Adipocyte (in vitro differentiated cells): ENCODE measurements around the gene CCNJL.

Experiments
- DNase-seq: peaks from one replicate; pipeline ENCODE4 v3.0.0-alpha.2; 2015; ENCODE audit warnings: low read depth
- H3K27me3 ChIP-seq: replicated peaks from 2 replicates; pipeline ENCODE4 v1.7.0; 2013; ENCODE audit warnings: mild to moderate bottlenecking, low read length, moderate library complexity; ENCODE audit not compliant: control insufficient read depth, insufficient read depth
- H3K36me3 ChIP-seq: 2 replicates; pipeline ENCODE4 v1.7.0; 2013; ENCODE audit warnings: low read length, mild to moderate bottlenecking, moderate library complexity; ENCODE audit not compliant: control insufficient read depth, insufficient read depth, severe bottlenecking
- H3K4me1 ChIP-seq: 2 replicates; pipeline ENCODE4 v1.7.0; 2013; ENCODE audit warnings: mild to moderate bottlenecking, low read length, moderate library complexity; ENCODE audit not compliant: control insufficient read depth, insufficient read depth
- H3K4me3 ChIP-seq: 2 replicates; pipeline ENCODE4 v1.7.0; 2013; ENCODE audit warnings: mild to moderate bottlenecking, low read length, moderate library complexity
- H3K9ac ChIP-seq: 2 replicates; pipeline ENCODE4 v1.7.0; 2013; ENCODE audit warnings: mild to moderate bottlenecking, low read length, moderate library complexity
- H3K9me3 ChIP-seq: 2 replicates; pipeline ENCODE4 v1.7.0; 2013; ENCODE audit warnings: mild to moderate bottlenecking, low read length, moderate library complexity; ENCODE audit not compliant: control insufficient read depth

Gene CCNJL, protein sequence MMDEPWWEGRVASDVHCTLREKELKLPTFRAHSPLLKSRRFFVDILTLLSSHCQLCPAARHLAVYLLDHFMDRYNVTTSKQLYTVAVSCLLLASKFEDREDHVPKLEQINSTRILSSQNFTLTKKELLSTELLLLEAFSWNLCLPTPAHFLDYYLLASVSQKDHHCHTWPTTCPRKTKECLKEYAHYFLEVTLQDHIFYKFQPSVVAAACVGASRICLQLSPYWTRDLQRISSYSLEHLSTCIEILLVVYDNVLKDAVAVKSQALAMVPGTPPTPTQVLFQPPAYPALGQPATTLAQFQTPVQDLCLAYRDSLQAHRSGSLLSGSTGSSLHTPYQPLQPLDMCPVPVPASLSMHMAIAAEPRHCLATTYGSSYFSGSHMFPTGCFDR

DNA sequence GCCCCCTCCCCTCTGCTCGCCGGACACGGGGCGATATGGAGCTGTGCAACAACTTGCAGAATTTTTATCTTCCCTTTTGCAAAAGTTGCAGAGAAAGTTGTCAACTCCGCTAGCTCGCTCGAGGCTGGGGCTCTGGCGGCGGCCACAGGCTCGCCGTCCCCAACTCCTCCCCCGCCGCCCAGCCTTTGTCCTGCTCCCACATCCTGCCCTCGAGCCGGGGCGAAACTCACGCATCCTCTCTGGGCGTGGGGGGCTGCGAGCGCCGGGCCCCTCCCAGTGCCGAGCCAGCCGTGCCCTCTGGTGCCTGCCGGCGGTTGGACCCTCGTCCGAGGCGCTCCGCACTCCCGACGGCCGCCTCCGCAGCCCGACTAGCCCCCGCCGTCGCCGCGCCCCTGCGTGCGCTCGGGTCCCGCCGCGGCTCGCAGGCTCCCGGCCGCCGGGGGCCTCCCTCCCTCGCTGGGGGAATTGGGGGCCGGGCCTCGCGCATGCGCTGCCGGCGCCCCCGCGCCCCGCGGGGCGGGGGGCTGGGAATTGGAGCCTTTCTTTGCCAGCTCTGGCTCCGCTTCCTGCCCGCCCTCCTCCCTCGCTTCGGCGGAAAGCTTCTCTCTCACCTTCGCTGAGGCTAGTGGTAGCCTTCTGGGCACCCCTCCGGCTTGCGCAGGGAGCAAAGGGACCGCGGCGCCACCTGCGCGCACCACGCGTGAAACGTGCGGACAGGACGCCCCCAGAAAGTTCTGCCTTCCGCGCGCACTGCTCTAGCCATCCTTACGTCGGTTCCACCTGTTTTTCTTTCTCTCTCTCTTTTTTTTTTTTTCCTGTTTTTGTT lies at the start of gene CCNJL:
Gene CCNJL, minus strand, starts transcription at position 431 of the 826 bp plus-strand sequence. CDS start 641 bp downstream, outside the sequence.
- Histone ChIP-seq H3K9ac (no peak within 1 kb of the TSS), H3K36me3 (no peaks in the 10 kb centered on the region), H3K4me3 (peak within 1 kb of the TSS; percentile 52), H3K4me1 (peaks cover 3% of the 10 kb centered on the region), H3K27me3 (peaks cover 60% of the 10 kb centered on the region), H3K9me3 (no peaks in the 10 kb centered on the region)
- DNase-seq = peak; percentile 87

DNA sequence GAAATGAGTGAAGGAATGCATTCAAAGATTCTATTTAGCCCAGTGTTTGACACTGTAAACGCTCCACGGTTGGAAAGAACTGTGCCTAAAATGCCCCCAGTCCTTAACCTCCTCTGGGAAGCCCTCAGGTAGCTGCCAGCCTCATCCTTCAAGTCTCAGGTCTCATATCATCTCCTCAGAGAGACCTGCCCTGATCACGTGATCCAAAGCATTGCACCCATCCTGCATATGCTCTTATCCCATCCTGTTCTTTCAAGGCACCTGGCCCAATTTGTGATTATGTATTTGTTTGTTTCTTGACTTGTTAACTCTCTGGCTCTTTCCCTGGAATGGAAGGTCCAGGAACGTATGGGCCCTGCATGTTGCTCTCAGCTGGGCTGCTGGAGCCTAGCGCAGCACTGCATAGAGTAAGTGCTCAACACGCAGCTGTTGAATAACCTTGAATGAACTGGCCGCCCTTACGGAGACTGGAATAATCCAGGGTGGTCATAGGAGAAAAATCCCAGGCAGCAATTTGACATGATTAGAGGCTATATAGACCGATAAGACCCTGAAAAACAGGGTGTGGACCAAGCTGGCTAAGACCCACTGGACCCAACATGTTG lies 49.4 kb upstream of the CCNJL start:
- DNase-seq = no peak
- H3K4me3 ChIP-seq = no peak overlapping the region
- H3K27me3 ChIP-seq = peaks cover 4% of the 10 kb centered on the region
- H3K9ac ChIP-seq = no peak overlapping the region
- H3K4me1 ChIP-seq = peaks cover 26% of the 10 kb centered on the region
- no peaks in the 10 kb centered on the region for H3K9me3 ChIP-seq
- no peaks in the 10 kb centered on the region for H3K36me3 ChIP-seq

DNA sequence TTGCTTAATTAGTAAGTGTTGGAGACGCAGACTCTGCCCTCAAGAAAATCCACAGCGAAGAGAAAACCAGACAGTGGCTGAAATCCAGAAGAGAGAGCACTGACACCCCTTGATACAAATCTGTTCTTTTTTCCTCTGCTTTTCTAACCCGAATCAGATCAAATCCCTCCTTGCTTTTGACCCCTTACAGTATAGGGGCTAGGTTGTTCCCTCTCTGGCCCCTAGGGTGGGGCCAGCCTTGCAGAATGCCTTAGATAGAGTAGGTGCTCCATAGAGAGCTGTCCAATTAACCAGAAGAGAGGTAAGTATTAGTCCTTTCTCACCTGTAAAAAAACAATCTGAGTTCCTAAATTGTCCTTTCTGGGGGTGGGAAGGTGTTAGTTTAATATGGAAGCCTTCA lies 47.9 kb upstream of the CCNJL start:
- no peak overlapping the region for H3K4me3 ChIP-seq

DNA sequence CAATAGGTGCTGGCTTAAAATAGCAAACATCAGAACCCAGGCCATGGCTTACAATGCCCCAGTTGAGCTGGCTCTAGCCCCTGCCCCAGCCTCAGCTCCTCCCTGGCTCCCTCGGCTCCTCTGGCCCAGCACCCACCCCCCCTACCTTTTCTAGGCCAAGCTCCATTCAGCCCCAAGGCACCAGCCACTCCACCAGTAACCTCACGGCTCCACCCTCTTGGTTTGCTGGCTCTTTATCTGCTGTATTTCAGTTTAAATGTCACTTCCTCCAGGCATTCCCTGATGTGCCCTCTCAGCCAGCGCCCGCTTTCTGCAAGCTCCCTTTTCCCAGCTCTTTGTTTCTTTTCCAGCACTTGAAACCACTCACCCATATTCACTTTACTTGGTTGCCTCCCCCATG lies 47.5 kb upstream of the CCNJL start:
- Histone ChIP-seq H3K4me1 (peaks cover 26% of the 10 kb centered on the region), H3K4me3 (no peak overlapping the region), H3K36me3 (no peaks in the 10 kb centered on the region), H3K9ac (no peak overlapping the region), H3K27me3 (peaks cover 4% of the 10 kb centered on the region), H3K9me3 (no peaks in the 10 kb centered on the region)
- DNase-seq = no peak

More for the DNA sequence above, 47.9 kb upstream of the CCNJL start:
- H3K27me3 ChIP-seq = peaks cover 4% of the 10 kb centered on the region
- H3K9ac ChIP-seq = no peak overlapping the region
- H3K36me3 ChIP-seq = no peaks in the 10 kb centered on the region
- H3K4me1 ChIP-seq = peaks cover 26% of the 10 kb centered on the region
- no peaks in the 10 kb centered on the region for H3K9me3 ChIP-seq
- no peak for DNase-seq

DNA sequence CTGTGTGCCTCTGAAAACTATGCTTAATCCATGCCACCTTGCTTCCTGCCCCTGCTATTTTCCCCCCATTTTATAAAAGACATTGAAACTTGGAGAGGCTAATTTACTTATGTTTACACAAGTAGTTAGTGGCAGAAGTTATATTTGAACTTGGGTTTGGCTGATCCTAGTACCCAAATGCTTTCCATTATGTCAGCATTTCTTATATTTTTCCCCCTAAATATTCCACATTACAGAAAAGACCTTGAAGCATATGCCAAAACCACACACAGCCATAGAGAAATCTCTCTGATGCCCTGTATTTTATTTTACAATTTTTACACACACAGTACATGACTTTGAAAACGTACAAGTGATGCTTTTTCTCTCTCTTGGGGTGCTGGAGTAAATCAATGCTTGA lies 46.9 kb upstream of the CCNJL start:
- no peaks in the 10 kb centered on the region for H3K36me3 ChIP-seq

DNA sequence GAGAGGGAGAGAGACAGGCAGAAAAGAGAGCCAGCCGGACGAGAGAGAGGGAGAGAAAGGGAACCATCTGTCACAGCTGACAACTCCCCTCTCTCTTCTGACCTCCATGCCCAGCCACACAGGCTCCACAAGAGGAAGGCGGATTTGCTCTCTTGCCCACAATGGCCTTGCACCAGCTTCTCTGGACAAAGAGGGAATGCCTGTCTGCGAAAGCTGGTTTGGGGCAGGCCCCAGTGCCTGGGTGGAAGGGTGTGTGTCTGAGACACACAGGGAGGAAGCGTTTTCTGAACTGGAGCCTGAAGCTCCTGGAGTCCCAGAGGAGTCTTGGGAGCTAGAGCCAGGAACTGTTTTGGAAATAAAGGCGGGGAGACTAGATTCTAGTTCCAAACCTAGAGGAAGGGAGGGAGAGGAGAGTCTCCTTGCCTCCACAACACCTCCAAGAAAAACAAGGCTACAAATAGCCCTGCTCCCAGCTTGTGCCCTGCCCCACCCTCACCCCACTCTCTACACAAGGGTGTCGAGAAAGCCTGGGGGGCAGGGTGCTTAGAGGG lies 45.6 kb upstream of the CCNJL start:
- H3K9me3 ChIP-seq = no peaks in the 10 kb centered on the region
- H3K4me1 ChIP-seq = peaks cover 17% of the 10 kb centered on the region
- peak overlapping the region; percentile 38 for H3K9ac ChIP-seq
- DNase-seq = no peak
- peaks cover 4% of the 10 kb centered on the region for H3K27me3 ChIP-seq
- H3K4me3 ChIP-seq = peak overlapping the region; percentile 18
- H3K36me3 ChIP-seq = no peaks in the 10 kb centered on the region

More for the DNA sequence above, 46.9 kb upstream of the CCNJL start:
- Histone ChIP-seq H3K4me3 (no peak overlapping the region), H3K9ac (no peak overlapping the region), H3K4me1 (peaks cover 26% of the 10 kb centered on the region), H3K9me3 (no peaks in the 10 kb centered on the region), H3K27me3 (peaks cover 4% of the 10 kb centered on the region)
- DNase-seq = no peak

DNA sequence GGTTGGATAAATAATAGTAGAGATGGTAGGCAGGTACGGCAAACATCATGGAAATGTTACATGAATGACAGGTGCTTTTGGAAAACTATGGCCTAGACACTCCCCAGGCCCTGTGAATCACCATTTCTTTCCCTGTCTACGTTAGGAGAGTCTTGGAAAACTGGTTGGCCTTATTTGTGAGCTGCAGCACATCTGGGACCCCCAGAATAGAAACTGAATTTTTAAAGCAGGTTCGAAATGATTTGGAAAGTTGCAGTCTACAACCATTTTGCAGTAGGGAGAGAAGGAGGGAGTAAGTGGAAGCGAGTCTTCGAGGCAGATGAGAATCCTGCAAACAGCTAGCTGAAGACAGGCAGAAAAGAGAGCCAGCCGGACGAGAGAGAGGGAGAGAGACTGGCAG lies 45.0 kb upstream of the CCNJL start:
- H3K4me1 ChIP-seq = peaks cover 14% of the 10 kb centered on the region
- H3K27me3 ChIP-seq = peaks cover 4% of the 10 kb centered on the region
- H3K36me3 ChIP-seq = no peaks in the 10 kb centered on the region
- DNase-seq = no peak
- no peaks in the 10 kb centered on the region for H3K9me3 ChIP-seq
- no peak overlapping the region for H3K9ac ChIP-seq
- H3K4me3 ChIP-seq = no peak overlapping the region

DNA sequence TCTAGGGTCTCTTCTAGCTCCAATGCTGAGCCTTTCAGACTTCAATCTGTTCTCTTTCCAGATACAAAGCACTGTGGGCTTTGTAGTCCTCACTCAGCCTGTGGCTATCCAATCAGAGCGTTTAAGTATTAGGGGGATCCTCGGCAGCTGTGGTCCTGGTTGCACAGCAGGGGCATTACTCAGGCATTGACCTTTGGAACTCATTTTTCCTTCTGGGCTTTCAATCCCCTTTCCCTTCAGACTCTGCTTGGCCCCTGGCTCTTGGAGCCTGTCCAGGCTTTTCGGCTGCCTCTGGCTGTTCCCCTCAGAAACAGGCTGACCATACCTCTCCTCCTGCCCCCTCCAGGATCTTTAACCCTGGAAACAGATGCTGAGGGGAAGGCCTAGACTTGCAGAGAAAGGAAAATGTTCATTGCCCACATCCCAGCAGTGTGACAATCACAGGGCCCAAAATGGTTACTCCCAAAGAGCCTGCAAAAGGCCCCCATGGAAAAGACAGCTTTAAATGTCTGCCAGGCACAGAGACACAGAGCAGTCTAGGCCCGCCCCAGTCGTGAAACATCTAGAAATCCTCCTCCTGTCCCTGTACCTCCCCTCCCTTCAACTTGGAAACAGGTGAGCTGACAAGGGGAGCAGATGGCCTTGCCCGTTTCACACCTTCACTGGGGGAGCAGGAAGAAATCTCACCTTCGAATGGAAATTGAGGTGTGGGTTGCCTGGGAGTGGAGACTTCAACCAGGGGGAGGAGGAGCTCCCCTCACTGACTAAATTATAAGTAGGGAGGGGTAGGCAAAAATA lies 44.4 kb upstream of the CCNJL start:
- Histone ChIP-seq H3K4me1 (peaks cover 12% of the 10 kb centered on the region), H3K36me3 (no peaks in the 10 kb centered on the region), H3K4me3 (no peak overlapping the region), H3K27me3 (peaks cover 4% of the 10 kb centered on the region), H3K9me3 (no peaks in the 10 kb centered on the region), H3K9ac (no peak overlapping the region)
- DNase-seq = no peak

DNA sequence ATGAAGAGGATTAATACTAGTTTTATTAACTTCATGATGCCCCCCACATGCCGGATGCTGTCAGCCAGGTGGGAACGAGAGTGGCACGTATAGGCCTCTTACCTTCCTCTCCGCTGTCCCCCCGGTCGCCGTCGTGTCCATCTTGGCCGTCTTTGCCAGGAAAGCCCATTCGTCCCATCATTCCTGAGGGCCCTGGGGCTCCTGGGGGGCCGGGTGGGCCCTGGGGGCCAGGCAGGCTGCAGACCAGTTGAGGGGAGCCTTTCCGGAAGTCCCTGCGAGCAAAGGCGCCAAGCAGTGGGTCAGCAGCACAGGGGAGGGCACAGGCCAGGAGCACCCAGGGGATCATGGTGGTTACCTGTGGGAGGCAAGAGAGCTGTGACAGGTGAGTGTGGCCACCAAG lies 42.3 kb upstream of the CCNJL start:
- H3K9me3 ChIP-seq = no peaks in the 10 kb centered on the region
- DNase-seq = no peak
- no peak overlapping the region for H3K4me3 ChIP-seq
- no peak overlapping the region for H3K9ac ChIP-seq
- H3K4me1 ChIP-seq = peaks cover 12% of the 10 kb centered on the region
- peaks cover 4% of the 10 kb centered on the region for H3K27me3 ChIP-seq
- no peaks in the 10 kb centered on the region for H3K36me3 ChIP-seq

DNA sequence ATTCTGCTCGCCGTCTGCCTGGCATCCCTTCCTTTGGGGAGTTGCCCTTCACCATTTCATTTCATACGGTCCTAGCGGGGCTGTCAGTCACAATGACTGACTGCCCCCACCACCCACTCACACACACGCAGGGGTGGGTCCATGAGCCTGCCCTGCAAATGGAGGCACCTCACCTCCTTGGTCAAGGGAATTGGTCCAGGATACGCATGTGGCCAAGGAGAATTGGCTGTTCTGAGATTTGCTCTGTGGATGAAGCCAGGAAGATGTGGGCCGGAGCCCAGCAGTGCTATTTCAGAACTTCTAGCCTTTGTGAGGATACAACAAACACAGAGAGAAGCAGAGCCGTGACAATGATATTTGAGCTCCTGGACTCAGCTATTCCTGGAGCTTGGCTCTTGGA lies 41.0 kb upstream of the CCNJL start:
- peaks cover 12% of the 10 kb centered on the region for H3K4me1 ChIP-seq
- peak; percentile 32 for DNase-seq
- H3K27me3 ChIP-seq = peaks cover 4% of the 10 kb centered on the region

More for the DNA sequence above, 41.0 kb upstream of the CCNJL start:
- Histone ChIP-seq H3K4me3 (no peak overlapping the region), H3K9me3 (no peaks in the 10 kb centered on the region), H3K9ac (no peak overlapping the region), H3K36me3 (no peaks in the 10 kb centered on the region)
